ENCODE measurements around the gene WDHD1.
"Not testable (repeated sequence)": the region's sequence is repeated elsewhere in the genome, so short reads cannot be mapped to it uniquely, and the experiment has no call there.

Gene WDHD1

DNA sequence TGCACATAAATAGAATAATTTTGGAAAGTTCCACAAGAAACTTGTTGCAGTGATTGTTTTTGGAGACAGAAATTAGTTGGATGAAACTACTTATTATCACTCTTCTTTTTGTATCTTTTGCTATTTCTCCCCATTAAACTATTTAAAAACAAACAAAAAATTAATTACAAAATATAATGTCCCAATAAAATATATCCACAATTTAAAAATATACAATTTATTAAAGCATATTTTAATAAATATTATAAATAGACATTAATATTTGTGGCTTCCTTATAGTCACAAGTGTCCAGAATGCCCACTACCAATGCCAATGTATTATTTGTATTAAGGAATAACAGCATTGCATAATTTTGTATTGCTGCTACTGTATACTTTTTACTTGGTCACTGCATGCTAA is 71.8 kb downstream of the WDHD1 start:
- DNase-seq: no peak
- no peak overlapping the region for H2BK12ac ChIP-seq (ENCODE audit: low read length)
- no peaks in the 10 kb centered on the region for H3K27me3 ChIP-seq (ENCODE audit: insufficient read depth, low read length)
- H3K4me2 ChIP-seq (ENCODE audit: low read length): no peak overlapping the region
- no peak overlapping the region for H3K23ac ChIP-seq (ENCODE audit: low read length)
- H3K18ac ChIP-seq (ENCODE audit: low read length): no peak overlapping the region
- no peak overlapping the region for H2AFZ ChIP-seq (ENCODE audit: insufficient read depth, low read length, poor library complexity)
- H3K79me2 ChIP-seq (ENCODE audit: control insufficient read depth, insufficient read depth, low read length, poor library complexity): no peaks in the 10 kb centered on the region
- no peak overlapping the region for H2BK5ac ChIP-seq (ENCODE audit: low read depth, low read length, poor library complexity)
- H3K9ac ChIP-seq (ENCODE audit: low read length): no peak overlapping the region
- H2AK5ac ChIP-seq (ENCODE audit: low read length): no peak overlapping the region
- no peak overlapping the region for H4K8ac ChIP-seq (ENCODE audit: low read depth, low read length)
- no peak overlapping the region for H4K12ac ChIP-seq (ENCODE audit: low read depth, low read length)
- no peaks in the 10 kb centered on the region for H3K9me3 ChIP-seq (ENCODE audit: insufficient read depth, low read depth, low read length)
- H3K79me1 ChIP-seq (ENCODE audit: low read length): no peaks in the 10 kb centered on the region
- no peak overlapping the region for H4K91ac ChIP-seq (ENCODE audit: low read depth, low read length)
- H3K14ac ChIP-seq (ENCODE audit: low read length): no peak overlapping the region
- no peak overlapping the region for H2BK120ac ChIP-seq (ENCODE audit: insufficient read depth, low read length, poor library complexity)
- peaks cover 0 to 8% of the 10 kb centered on the region in 2 experiments for H3K36me3 ChIP-seq (ENCODE audit: control insufficient read depth in 1 of 2, insufficient read depth in 2 of 2, low read length in 2 of 2)
- no peaks in the 10 kb centered on the region for H3K4me1 ChIP-seq (ENCODE audit: control insufficient read depth in 1 of 2, insufficient read depth in 2 of 2, low read length in 2 of 2)
- no peak overlapping the region for H3K27ac ChIP-seq (ENCODE audit: low read depth, low read length)
- H3K4me3 ChIP-seq (ENCODE audit: low read depth, low read length): no peak overlapping the region
- H3K4ac ChIP-seq (ENCODE audit: low read depth, low read length): no peak overlapping the region

DNA sequence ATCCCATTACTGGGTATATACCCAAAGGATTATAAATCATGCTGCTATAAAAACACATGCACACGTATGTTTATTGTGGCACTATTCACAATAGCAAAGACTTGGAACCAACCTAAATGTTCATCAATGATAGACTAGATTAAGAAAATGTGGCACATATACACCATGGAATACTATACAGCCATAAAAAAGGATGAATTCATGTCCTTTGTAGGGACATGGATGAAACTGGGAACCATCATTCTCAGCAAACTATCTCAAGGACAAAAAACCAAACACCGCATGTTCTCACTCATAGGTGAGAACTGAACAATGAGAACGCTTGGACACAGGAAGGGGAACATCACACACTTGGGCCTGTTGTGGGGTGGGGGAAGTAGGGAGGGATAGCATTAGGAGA is 73.3 kb downstream of the WDHD1 start:
- not testable (repeated sequence) for H3K23ac ChIP-seq (ENCODE audit: low read length); H2AK5ac ChIP-seq (ENCODE audit: low read length); H3K4me1 ChIP-seq (ENCODE audit: control insufficient read depth in 1 of 2, insufficient read depth in 2 of 2, low read length in 2 of 2); H3K79me1 ChIP-seq (ENCODE audit: low read length); H3K9ac ChIP-seq (ENCODE audit: low read length); H4K8ac ChIP-seq (ENCODE audit: low read depth, low read length); H3K27ac ChIP-seq (ENCODE audit: low read depth, low read length); H3K4me2 ChIP-seq (ENCODE audit: low read length); H3K9me3 ChIP-seq (ENCODE audit: insufficient read depth, low read depth, low read length); H3K4me3 ChIP-seq (ENCODE audit: low read depth, low read length); H2BK12ac ChIP-seq (ENCODE audit: low read length); H3K18ac ChIP-seq (ENCODE audit: low read length); H3K27me3 ChIP-seq (ENCODE audit: insufficient read depth, low read length); H2BK120ac ChIP-seq (ENCODE audit: insufficient read depth, low read length, poor library complexity); H2AFZ ChIP-seq (ENCODE audit: insufficient read depth, low read length, poor library complexity); H3K4ac ChIP-seq (ENCODE audit: low read depth, low read length); H4K12ac ChIP-seq (ENCODE audit: low read depth, low read length); H2BK5ac ChIP-seq (ENCODE audit: low read depth, low read length, poor library complexity); H3K79me2 ChIP-seq (ENCODE audit: control insufficient read depth, insufficient read depth, low read length, poor library complexity); H3K14ac ChIP-seq (ENCODE audit: low read length); H3K36me3 ChIP-seq (ENCODE audit: control insufficient read depth in 1 of 2, insufficient read depth in 2 of 2, low read length in 2 of 2); H4K91ac ChIP-seq (ENCODE audit: low read depth, low read length); DNase-seq
- WGBS (ENCODE audit: extremely low coverage, insufficient coverage, insufficient read length): no CpG with 5 or more reads among the region's 3 CpGs

DNA sequence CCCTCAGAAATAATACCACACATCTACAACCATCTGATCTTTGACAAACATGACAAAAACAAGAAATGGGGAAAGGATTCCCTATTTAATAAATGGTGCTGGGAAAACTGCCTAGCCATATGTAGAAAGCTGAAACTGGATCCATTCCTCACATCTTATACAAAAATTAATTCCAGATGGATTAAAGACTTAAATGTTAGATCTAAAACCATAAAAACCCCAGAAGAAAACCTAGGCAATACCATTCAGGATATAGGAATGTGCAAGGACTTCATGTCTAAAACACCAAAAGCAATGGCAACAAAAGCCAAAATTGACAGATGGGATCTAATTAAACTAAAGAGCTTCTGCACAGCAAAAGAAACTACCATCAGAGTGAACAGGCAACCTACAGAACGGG is 74.1 kb downstream of the WDHD1 start:
- H4K8ac ChIP-seq (ENCODE audit: low read depth, low read length); H3K4me2 ChIP-seq (ENCODE audit: low read length); H3K79me1 ChIP-seq (ENCODE audit: low read length); H3K9ac ChIP-seq (ENCODE audit: low read length); DNase-seq; H2BK120ac ChIP-seq (ENCODE audit: insufficient read depth, low read length, poor library complexity); H3K9me3 ChIP-seq (ENCODE audit: insufficient read depth, low read depth, low read length); H3K14ac ChIP-seq (ENCODE audit: low read length); H3K18ac ChIP-seq (ENCODE audit: low read length); H2BK12ac ChIP-seq (ENCODE audit: low read length); H4K91ac ChIP-seq (ENCODE audit: low read depth, low read length); H4K12ac ChIP-seq (ENCODE audit: low read depth, low read length); H3K4me1 ChIP-seq (ENCODE audit: control insufficient read depth in 1 of 2, insufficient read depth in 2 of 2, low read length in 2 of 2); H3K4ac ChIP-seq (ENCODE audit: low read depth, low read length); H2AK5ac ChIP-seq (ENCODE audit: low read length); H3K23ac ChIP-seq (ENCODE audit: low read length); H2AFZ ChIP-seq (ENCODE audit: insufficient read depth, low read length, poor library complexity); H3K4me3 ChIP-seq (ENCODE audit: low read depth, low read length); H3K27me3 ChIP-seq (ENCODE audit: insufficient read depth, low read length); H3K27ac ChIP-seq (ENCODE audit: low read depth, low read length); H3K79me2 ChIP-seq (ENCODE audit: control insufficient read depth, insufficient read depth, low read length, poor library complexity); H2BK5ac ChIP-seq (ENCODE audit: low read depth, low read length, poor library complexity): not testable (repeated sequence)
- no CpG with 5 or more reads among the region's 1 CpG for WGBS (ENCODE audit: extremely low coverage, insufficient coverage, insufficient read length)
- H3K36me3 ChIP-seq (ENCODE audit: control insufficient read depth in 1 of 2, insufficient read depth in 2 of 2, low read length in 2 of 2): peaks cover 10 to 12% of the 10 kb centered on the region in 2 experiments

DNA sequence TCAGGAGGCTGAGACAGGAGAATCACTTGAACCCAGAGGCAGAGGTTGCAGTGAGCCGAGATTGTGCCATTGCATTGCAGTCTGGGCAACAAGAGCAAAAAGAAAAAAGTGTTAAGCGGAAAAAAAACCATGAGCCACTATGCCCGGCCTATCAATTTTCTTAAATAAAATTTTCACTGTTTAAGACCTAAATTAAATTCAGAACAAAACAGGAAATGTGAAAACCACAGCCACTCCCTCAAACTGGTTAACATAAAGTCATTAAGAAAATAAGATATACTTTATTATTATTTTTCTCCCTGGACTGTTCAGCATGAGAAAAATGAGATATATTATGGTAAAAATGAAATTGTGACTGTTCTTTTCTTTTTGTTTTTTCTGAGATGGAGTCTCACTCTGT is 79.7 kb downstream of the WDHD1 start:
- no peaks in the 10 kb centered on the region for H3K27me3 ChIP-seq (ENCODE audit: insufficient read depth, low read length)
- H3K4me3 ChIP-seq (ENCODE audit: low read depth, low read length): no peak overlapping the region
- H3K4me2 ChIP-seq (ENCODE audit: low read length): no peak overlapping the region
- H3K9me3 ChIP-seq (ENCODE audit: insufficient read depth, low read depth, low read length): peaks cover 11% of the 10 kb centered on the region
- H3K14ac ChIP-seq (ENCODE audit: low read length): no peak overlapping the region
- H3K27ac ChIP-seq (ENCODE audit: low read depth, low read length): no peak overlapping the region
- no peaks in the 10 kb centered on the region for H3K4me1 ChIP-seq (ENCODE audit: control insufficient read depth in 1 of 2, insufficient read depth in 2 of 2, low read length in 2 of 2)
- H2BK5ac ChIP-seq (ENCODE audit: low read depth, low read length, poor library complexity): no peak overlapping the region
- no peak overlapping the region for H3K23ac ChIP-seq (ENCODE audit: low read length)
- H3K18ac ChIP-seq (ENCODE audit: low read length): no peak overlapping the region
- no peak overlapping the region for H4K8ac ChIP-seq (ENCODE audit: low read depth, low read length)
- no peak overlapping the region for H2BK12ac ChIP-seq (ENCODE audit: low read length)
- no peak overlapping the region for H2AK5ac ChIP-seq (ENCODE audit: low read length)
- no peak overlapping the region for H4K91ac ChIP-seq (ENCODE audit: low read depth, low read length)
- H4K12ac ChIP-seq (ENCODE audit: low read depth, low read length): no peak overlapping the region
- no peak for DNase-seq
- no peak overlapping the region for H2AFZ ChIP-seq (ENCODE audit: insufficient read depth, low read length, poor library complexity)
- H3K36me3 ChIP-seq (ENCODE audit: control insufficient read depth in 1 of 2, insufficient read depth in 2 of 2, low read length in 2 of 2): peaks cover 14 to 16% of the 10 kb centered on the region in 2 experiments
- no peaks in the 10 kb centered on the region for H3K79me2 ChIP-seq (ENCODE audit: control insufficient read depth, insufficient read depth, low read length, poor library complexity)
- no peaks in the 10 kb centered on the region for H3K79me1 ChIP-seq (ENCODE audit: low read length)
- H2BK120ac ChIP-seq (ENCODE audit: insufficient read depth, low read length, poor library complexity): no peak overlapping the region
- H3K9ac ChIP-seq (ENCODE audit: low read length): no peak overlapping the region
- WGBS (ENCODE audit: extremely low coverage, insufficient coverage, insufficient read length): no CpG with 5 or more reads among the region's 3 CpGs
- no peak overlapping the region for H3K4ac ChIP-seq (ENCODE audit: low read depth, low read length)
